Measurements from ENCODE around the gene CDC37. TPM values are rescaled to one million over a fixed set of nuclear protein-coding genes. Genes with fewer than 3 reads are reported as not detected.
"Not testable (repeated sequence)": the region's sequence is repeated elsewhere in the genome, so short reads cannot be mapped to it uniquely, and the experiment has no call there.

The CDC37 gene
- total RNA-seq, 1 experiment from 2014 or later = 239 TPM

DNA sequence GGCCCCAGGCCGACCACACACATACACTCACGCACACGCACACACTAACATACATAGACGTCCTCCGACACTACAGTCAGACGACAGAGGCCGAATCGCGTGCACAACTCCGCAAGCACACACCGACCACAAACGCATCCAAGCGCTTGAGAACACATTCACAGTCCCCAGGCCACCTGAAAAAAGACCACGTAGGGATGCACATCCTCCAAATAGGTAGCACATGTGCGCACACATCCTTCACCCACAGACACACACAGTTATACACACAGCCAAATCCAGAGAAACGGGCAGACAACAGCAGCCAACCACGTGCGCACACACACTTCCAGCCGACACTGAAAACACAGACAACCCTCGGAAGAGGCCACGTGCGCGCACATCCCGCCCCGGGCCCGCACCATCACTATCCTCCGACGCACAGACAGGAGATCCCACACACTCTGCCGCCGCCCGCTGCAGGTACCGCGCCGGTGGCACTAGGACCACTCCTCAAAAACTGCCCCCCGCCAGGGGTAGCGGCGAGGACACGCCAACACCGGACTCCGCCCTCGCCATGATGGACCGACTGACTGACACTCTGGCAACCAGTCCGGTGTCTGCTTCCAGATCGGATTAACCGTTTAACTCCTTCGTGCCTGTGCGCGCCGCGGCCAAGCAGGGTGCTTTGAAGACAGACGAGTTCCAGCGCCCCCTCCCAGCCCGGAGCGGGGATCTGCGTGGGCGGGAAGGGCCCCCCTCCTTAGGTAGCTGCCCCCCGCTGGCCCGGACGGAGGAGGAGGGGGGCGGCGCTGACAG lies 16.5 kb upstream of the CDC37 start:
- no peak for DNase-seq (ENCODE audit: low spot score)

DNA sequence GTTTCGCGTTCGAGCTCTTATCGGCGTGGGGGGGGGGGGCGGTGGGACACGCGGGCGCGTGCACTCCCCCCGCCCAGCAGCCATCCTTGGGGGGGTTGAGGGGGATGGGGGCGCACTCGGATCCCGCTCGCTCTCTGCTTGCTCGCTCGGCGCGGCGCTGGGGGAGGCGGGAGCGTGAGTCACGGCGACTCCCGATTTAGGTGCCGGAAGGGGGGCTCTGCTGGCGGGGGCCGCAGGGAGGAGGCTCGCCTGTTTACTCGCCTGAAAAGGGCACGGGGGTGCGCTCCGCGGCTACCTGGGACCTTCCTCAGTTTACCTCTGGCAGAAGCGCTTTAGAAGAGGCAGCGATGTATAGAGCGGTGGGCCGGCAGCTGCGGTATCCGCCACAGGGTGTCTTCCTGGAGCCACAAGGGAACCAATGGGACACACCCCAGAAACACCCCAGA lies 15.9 kb upstream of the CDC37 start:
- no peak for DNase-seq (ENCODE audit: low spot score)

DNA sequence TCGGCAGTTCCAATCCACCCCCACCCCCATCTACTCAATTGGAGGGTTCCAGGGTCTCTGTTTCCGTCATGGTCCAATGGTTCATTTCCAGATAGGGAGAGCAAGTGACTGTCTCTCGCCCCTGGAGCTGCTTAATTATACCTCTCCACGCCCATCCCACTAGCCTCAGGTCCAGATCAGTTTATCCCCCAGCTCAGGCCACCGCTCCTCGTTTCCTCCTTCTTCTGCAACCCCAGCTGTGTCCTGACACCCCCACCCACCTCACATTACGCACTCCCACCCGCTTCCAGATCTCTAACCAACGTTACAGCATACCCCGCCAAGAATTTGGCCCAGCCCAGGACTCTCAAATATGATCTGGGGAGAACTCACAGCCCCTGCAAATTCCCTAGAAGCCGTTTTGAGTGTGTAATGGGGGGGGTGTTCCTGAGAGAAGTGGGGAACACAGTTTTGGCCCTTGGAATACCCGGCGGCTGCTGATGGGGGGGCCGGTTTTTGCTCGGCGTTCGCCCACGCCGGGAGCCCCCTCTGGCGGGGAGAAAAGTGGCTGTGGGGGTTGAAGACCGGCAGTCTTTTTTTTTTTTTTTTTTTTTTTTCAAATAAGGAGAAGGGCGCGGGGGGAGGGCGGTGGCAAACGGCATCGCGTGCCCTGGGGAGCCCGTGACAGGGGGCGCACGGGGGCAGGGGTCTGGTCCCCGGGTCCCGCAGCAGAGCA lies 15.3 kb upstream of the CDC37 start:
- DNase-seq (ENCODE audit: low spot score) = no peak

DNA sequence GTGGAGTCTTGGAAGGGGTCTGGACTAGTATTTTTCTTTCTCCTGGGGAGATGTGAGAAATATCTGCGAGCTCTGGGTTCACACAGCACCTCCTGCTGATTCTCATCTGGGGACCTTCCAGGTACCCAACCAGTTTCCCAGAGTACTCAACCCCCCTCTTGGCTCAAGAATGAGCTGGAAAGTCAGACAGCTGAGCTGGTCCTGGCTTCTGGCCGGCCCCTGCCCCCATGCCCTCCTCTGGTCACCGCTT lies 14.8 kb upstream of the CDC37 start:
- no peak for DNase-seq (ENCODE audit: low spot score)

DNA sequence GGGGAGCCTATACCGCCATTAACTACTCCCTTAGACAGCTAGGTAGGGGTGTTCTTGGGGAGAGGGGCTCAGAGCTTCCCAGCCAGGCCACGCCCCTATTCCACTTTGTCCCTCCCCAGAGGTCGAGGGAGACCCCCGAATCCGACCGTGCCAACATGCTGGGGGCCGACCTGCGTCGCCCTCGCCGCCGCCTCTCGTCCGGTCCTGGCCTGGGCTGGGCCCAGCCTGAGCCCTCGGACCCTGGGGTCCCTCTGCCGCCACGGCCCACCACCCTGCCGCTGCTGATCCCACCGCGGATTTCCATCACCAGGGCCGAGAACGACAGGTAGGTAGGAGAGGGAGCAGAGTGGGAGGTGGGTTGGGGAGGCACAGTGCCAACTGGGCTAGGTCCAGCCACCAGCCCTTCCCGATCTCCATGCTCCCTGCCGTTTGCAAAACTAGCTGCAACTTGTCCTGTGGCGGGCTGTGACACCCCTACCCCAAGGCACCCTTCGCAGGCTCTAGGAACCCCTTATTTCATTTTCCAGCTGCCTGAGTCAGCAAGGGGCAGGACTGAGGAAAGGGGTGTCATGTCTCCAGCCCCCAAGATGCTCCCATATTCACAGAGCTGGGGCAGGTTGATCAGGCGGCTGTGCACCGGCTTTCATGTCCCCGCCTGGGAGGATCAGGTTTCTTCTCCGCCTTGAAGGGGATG lies 14.3 kb upstream of the CDC37 start:
- no peak for DNase-seq (ENCODE audit: low spot score)

DNA sequence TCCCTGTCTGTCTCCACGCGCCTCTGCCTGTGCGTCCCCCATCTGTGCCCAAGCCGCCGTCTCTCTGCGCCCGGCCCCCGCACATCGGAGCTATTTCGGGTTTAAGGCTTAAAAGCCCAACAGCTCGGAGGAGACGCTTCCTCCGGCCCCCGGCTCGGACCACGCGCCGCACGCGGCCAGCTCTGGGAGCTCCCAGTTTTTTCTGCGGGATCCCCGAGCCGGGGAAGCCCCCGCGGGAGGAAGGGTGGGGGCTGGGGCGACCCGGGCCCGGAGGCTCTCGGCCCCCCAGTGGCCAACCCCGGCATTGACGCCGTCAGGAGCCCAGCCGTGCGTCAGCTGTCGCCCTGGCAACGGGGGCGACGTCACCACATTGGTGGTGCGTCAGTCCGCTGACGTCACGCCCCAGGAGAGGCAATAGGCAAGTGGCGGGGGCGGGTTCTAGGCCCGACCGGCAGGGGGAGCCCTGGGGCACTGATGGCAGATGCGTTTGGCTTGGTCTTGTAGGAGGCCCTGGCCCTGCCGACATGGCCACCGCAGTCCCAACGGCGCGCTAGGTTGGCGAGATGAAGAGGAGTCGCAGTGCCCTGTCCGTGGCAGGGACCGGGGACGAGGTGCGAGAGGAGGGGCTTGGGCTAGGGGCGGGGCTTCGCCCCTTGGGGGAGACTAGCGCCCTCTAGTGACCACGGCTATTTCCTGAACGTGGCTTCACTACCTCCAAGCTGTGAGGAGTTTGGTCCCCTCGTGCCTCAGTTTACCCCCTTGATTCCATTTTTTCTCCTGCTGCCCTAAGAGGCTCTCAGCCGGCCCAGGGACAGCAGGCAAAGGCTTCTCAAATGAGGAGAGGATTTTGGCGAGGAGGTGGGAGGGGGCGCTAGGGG lies 13.3 kb upstream of the CDC37 start:
- DNase-seq (ENCODE audit: low spot score) = peak; percentile 60

DNA sequence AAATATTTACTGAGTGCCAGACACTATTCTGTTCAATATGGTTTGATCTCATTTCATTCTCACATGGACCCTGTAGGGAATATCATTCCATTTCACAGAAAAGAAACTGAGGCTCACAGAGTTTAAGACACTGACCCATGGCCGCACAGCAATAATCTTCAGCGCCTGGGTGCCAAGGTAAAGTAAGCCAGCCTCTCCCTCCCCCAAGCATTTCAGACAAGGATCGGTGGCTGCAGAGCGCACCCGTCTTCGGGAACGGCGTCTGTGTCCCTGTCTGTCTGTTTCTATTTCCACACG lies 12.7 kb upstream of the CDC37 start:
- DNase-seq (ENCODE audit: low spot score) = no peak

DNA sequence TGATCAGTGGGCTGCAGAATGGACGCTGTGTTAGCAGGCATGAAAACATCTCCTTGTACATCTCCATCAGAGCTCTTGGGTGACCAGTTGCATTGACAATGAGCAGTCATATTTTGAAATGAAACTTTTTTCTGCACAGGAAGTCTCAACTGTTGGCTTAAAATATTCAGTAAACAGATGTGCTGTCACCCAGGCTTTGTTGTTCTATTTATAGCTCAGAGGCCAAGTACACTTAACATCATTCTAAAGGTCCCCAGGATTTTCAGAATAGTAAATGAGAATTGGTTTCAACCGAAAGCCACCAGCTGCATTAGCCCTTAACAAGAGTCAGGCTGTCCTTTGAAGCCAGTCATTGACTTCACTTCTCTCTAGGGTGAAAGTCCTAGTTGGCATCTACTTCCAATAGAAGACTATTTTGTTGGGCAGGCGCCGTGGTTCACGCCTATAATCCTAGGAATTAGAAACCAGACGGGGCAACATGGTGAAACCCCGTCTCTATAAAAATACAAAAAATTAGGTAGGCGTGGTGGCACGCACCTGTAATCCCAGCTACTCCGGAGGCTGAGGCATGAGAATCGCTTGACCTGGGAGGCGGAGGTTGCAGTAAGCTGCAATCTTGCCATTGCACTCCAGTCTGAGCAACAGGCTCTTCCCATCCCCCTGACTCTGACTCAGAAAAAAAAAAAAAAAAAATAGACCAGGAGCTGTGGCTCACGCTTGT lies 9.1 kb upstream of the CDC37 start:
- no peak for DNase-seq (ENCODE audit: low spot score)

DNA sequence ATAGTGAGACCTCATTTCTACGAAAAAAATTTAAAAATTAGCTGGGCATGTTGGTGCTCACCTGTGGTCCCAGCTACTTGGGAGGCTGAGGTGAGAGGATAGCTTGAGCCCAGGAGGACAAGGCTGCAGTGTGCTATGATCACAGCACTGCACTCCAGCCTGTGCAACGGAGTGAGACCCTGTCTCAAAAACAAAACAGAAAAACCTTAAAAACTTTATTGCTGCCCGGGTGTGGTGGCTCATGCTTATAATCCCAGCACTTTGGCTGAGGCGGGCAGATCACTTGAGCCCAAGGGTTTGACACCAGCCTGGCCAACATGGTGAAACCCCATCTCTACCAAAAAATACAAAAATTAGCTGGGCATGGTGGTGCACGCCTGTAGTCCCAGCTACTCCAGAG lies 7.9 kb upstream of the CDC37 start:
- DNase-seq (ENCODE audit: low spot score) = not testable (repeated sequence)

DNA sequence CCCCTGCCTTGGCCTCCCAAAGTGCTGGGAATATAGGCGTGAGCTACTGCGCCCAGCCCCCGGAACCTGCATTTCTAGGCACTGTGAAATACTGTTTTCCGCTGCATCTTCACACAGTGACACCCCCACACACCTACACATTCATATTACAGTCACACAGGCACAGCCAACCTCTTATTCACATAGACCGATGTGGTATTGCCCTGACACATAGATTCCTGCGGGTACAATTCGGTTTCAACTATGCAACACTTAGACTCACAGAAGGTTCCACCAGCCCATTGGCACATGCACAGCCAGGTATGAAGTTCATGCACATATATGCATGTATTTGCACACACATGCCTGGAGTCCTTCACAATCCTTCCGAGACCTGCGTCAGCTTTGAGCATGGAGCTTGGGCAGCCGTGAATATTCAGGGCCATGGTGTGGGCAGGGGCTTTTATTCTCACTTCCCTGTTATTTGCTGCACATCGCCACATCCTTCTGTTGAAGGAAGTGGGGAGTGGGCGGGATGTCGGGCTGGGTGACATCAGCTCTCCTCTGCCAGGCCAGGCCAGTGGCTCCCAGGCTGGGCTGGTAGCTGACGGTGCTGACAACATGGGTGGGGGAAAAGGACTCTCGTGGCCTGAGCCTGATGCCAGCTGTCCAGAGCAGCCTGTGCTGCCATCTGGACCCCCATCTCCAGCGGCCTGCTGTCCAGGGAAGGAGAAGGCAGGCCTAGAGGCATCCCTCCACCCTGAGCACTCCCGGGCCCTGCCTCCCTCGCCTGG lies 5.4 kb upstream of the CDC37 start:
- DNase-seq (ENCODE audit: low spot score) = no peak

DNA sequence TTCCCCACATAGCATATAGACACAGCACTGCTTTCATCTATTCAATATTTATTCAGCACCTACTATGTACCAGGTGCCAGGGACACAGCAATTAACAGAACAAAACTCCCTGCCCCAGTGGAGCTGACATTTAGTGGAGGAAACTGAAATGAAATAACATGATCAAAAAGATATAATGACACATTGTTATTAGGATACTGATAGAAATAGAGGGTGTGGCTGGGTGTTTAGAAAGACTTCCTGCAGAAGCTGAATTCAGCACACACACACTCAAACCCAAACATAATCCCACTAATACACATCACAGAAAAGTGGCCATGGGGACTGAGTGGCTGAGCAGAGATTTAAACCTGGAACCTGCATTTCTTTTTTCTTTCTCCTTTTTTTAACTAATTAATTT lies 3.8 kb upstream of the CDC37 start:
- DNase-seq (ENCODE audit: low spot score) = no peak

DNA sequence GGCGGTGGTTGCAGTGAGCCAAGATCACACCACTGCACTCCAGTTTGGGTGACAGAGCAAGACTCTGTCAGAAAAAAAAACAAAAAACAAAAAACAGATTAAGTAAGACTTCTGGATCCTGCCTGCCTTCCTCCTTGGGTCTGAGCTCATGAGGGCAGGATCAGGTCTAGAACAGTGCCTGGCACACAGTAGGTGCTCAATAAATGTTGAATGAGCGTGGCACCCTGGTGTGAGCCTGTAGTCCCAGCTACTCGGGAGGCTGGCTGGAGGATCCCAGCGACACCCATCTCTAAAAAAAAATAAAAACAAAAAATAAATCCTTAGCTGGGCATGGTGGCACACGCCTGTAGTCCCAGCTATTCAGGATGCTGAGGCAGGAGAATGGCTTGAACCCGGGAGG lies 2.8 kb upstream of the CDC37 start:
- no peak for DNase-seq (ENCODE audit: low spot score)

DNA sequence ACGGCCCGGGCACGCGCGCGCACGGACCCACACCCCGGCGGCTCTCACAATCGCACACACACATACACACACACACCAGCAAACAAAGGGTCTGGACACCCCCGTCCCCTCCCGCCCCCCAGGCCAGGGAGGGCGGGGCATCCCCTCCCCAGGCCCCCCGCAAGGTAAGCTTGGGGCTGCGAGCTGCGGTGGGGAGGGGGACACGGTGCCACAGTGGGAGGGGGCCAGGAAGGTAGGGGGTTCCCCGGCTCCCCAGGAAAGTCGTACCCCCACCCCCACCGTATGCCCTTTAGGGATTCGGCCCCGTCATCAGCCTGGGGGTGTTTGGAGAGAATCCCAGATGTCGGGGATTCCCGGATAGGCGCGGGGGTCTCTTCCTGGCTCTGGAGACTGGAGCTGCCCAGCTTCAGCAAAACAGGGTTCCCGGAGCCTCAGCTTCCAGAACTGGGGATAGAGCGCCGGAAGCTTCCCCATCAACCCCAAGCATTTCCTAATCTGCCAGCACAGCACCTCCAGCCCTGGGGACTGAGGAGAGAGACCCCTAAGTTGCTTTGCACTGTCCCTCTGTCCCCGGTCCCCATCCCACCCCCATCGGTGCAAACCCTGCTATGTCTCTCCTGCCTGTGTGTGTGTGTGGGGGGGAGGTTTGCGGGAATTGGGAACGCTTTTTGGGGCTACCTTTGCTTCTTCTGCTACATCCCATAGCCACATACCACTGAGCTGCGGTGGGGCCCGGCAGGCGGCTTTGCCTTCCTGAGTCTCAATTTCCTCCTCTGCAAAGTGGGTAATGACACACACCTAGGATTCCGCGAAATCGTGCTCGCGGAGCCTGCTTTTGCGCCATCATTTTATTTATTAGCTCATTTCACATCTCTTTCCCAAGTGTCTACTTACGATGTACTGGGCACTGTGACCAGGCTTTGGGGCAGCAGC lies 1.8 kb upstream of the CDC37 start:
- DNase-seq (ENCODE audit: low spot score) = no peak

DNA sequence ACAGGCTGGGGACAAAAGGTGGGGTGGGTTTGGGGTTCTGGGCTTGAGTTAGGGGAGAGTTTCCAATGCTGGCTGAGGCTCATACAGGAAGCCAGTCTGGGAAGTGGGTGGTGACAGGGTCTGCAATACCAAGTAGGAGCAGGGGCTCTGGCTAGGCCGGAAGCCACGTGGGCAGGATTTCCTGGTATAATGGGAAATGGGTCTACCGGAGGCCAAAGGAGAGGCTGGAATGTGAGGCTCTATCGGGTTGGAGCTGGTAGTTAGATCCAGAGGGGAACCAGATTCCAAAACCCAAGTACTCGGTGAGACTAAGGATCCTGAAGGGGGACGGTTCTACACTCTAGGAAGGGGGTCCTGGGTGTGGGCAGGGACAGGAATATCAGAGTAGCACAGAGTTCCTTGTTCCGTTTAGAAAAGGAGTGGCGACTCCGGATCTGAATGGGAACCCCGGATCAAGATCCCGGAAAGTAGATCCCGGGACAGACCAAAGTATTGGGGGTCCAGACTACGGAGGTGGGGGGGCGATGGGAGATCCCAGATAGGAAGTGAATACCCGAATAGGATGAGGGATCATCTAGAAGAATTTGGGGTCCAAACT lies 802 bp downstream of the CDC37 start:
- DNase-seq (ENCODE audit: low spot score) = peak; percentile 37

DNA sequence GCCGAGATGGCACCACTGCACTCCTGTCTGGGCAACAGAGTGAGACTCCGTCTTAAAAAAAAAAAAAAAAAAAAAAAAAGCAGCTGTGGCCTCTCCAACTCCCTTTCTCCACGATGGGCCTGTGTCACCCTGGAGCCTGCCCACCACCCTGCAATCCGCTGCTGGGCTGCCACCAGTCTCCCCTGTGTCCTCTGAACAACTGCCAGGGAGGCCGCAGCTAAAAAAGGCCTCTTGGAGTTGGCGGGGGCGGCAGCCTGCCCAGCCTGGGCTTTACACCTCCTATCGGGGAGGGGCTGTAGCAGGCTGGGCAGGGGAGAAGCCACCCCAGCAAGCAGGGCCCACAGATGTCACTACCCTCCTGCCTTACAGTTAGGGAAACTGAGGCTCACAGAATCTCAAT lies 3.5 kb downstream of the CDC37 start:
- DNase-seq (ENCODE audit: low spot score) = no peak

DNA sequence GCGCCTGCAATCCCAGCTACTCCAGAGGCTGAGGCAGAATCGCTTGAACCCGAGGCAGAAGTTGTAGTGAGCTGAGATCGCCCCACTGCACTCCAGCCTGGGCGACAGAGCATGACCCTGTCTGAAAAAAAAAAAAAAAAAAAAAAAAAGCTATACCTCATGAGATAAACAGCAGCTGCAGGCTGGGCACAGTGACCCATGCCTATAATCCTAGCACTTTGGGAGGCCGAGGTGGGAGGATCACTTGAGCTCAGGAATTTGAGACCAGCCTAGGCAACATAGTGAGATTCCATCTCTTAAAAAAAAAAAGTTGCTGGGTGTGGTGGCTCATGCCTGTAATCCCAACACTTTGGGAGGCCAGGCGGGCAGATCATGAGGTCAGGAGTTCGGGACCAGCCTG lies 4.0 kb downstream of the CDC37 start:
- DNase-seq (ENCODE audit: low spot score) = not testable (repeated sequence)

DNA sequence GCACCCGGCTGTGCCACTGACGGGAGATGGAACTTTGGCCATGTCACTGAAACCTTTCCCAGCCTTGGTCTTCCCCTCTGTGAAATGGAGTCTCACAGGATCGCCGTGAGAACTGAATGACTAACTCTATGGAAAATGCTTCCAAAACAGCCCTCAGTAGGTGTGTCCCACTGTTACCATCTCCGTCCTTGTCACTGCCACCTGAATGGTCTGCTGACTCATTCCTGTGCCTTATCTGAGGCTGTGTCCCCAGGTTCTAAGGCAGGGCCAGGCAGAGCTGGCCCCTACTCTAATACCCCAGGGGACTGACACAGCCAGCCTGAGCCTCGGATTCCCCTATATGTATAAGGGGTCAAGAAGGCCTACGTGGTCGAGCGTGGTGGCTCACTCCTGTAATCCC lies 4.5 kb downstream of the CDC37 start:
- DNase-seq (ENCODE audit: low spot score) = no peak

DNA sequence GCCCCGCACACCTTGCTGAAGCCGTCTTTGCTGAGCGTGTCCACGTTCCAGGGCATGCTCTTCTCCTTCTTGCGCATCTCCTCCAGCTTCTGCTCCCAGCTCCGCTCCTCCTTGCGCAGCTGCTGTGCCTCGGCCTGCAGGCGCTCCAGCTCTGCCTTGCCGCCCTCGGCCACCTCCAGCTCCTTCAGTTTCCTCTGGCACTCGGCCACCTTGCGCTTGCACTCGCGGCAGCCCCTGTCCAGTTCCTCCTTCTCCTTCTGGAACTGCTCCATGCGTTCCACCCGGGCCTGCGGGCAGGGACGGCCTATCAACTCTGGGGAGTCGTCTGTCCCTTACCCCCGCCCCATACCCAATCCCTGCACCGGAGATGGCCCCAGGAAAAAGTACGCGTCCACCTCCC lies 7.4 kb downstream of the CDC37 start:
- DNase-seq (ENCODE audit: low spot score) = no peak

DNA sequence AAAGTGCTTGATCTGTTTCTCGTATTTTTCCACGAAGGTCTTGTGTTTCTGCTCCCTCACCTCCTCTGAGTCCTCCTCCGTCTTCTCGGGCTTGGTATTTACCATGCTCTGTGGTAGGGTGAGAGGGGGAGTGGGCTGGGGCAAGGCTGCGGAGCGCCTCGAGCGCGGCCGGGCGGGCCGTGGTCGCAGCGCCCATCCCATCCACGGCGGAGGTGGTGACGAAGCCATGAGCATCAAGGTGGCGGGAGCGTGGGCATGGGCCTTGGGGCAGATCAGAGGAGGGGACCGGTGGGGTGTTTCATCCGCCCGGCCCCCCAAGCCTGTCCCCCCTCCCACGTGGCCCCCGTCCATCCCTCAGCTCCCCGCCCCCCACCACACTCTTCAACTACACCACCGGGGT lies 7.9 kb downstream of the CDC37 start:
- DNase-seq (ENCODE audit: low spot score) = no peak
